Gastrocnemius medialis (tissue), 4 donors: ENCODE data around the gene PRRG4. TPM values are rescaled to one million over a fixed set of nuclear protein-coding genes. Genes with fewer than 3 reads are reported as not detected.

Source experiments
- ATAC-seq, 2 donors: fragments of 150-250 bp; one replicate each; pipeline ENCODE4 v1.9.1; 2016
- DNase-seq, 2 donors: peaks; one replicate each; pipeline ENCODE4 v3.0.0-alpha.2; 2019
- H3K27ac ChIP-seq, 4 donors: fragments of 200-600 bp; sonication (generic); 1 replicate in 1 of 4; 2 replicates in 3 of 4; pipeline ENCODE4 v1.5.1; 2016 to 2018; ENCODE audit warnings: mild to moderate bottlenecking in 2 of 4, moderate library complexity in 1 of 4
- H3K27me3 ChIP-seq, 3 donors: fragments of 200-600 bp; sonication (generic) in 2 of 3; 1 replicate in 1 of 3; 2 replicates in 2 of 3; pipeline versions ENCODE4 v1.5.1 to v1.6.0; 2016 to 2019; ENCODE audit warnings: mild to moderate bottlenecking in 1 of 3, moderate library complexity in 1 of 3
- H3K36me3 ChIP-seq, 2 donors: fragments of 200-600 bp; sonication (generic) in 1 of 2; one replicate each; pipeline ENCODE4 v1.5.1; 2017 to 2018
- H3K4me1 ChIP-seq, 2 donors: fragments of 200-600 bp; sonication (generic) in 1 of 2; one replicate each; pipeline ENCODE4 v1.5.1; 2016 to 2017; ENCODE audit warnings: mild to moderate bottlenecking in 2 of 2
- H3K4me3 ChIP-seq, 4 donors: fragments of 200-600 bp; sonication (generic) in 3 of 4; 1 replicate in 1 of 4; 2 replicates in 3 of 4; pipeline ENCODE4 v1.5.1; 2016 to 2019; ENCODE audit warnings: mild to moderate bottlenecking in 2 of 4
- H3K9me3 ChIP-seq, 3 donors: fragments of 200-600 bp; sonication (generic) in 2 of 3; 1 replicate in 1 of 3; 2 replicates in 2 of 3; pipeline ENCODE4 v1.5.1; 2016 to 2019
- POLR2A ChIP-seq, 2 donors: fragments of 450-650 bp; IDR thresholded peaks; one replicate each; pipeline ENCODE4 v1.6.1; 2017; ENCODE audit warnings: antibody characterized with exemption in 2 of 2, mild to moderate bottlenecking in 2 of 2, moderate library complexity in 2 of 2
- in situ Hi-C, 4 donors: fragments of 200-750 bp; cut with MboI; loops; one replicate each; pipeline versions ENCODE4 v1.15.0 to v1.8.0; 2017; ENCODE audit warnings: low sequenced_read_pairs in 4 of 4
- intact Hi-C: fragments of 100-400 bp; cut with DNase I; formaldehyde crosslinking; loops from one replicate; pipeline ENCODE4 v1.15.1; 2023; ENCODE audit warnings: low total_unique reads
- total RNA-seq, 4 donors: library from RNA; depleted of rRNA; stranded (reverse); fragments of >200 nt; gene quantifications; one replicate each; pipeline versions ENCODE4 v1.1.0 to v1.2.3, GENCODE V29; 2016
- TF ChIP-seq, protein P1 (sequence below), 5 experiments: fragments of 450-650 bp in 3 of 5; fragments of 200-600 bp in 2 of 5; sonication (generic) in 2 of 5; IDR thresholded peaks in 4 of 5; conservative IDR thresholded peaks in 1 of 5; 1 replicate in 4 of 5; 2 replicates in 1 of 5; pipeline ENCODE4 v1.5.1; 2016 to 2019; ENCODE audit warnings: antibody characterized with exemption in 5 of 5, mild to moderate bottlenecking in 3 of 5, moderate library complexity in 3 of 5

Gene PRRG4
- total RNA-seq, 4 donors from 2014 or later = 0.46 to 1.8 (median 0.75) TPM

- DNase-seq = no peak
- no peak for ATAC-seq
- Histone ChIP-seq H3K4me3 (no peak overlapping the region), H3K4me1 (peaks cover 0 to 3% of the 10 kb centered on the region in 2 donors), H3K27ac (no peak overlapping the region), H3K9me3 (no peaks in the 10 kb centered on the region), H3K36me3 (no peaks in the 10 kb centered on the region), H3K27me3 (no peaks in the 10 kb centered on the region)
- in situ Hi-C loops = loop anchor here in 2 of 4 donors (10.0 to 25.0 kb wide), 2 partner anchors 466 to 479 kb away; no protein-coding TSS in a partner anchor
- intact Hi-C loops = loop anchor here (5.0 kb wide), 1 partner anchor 469 kb away; no protein-coding TSS in a partner anchor
- no peak for TF ChIP-seq POLR2A (IDR thresholded peaks at IDR 0.05)
- TF ChIP-seq, protein P1, sequence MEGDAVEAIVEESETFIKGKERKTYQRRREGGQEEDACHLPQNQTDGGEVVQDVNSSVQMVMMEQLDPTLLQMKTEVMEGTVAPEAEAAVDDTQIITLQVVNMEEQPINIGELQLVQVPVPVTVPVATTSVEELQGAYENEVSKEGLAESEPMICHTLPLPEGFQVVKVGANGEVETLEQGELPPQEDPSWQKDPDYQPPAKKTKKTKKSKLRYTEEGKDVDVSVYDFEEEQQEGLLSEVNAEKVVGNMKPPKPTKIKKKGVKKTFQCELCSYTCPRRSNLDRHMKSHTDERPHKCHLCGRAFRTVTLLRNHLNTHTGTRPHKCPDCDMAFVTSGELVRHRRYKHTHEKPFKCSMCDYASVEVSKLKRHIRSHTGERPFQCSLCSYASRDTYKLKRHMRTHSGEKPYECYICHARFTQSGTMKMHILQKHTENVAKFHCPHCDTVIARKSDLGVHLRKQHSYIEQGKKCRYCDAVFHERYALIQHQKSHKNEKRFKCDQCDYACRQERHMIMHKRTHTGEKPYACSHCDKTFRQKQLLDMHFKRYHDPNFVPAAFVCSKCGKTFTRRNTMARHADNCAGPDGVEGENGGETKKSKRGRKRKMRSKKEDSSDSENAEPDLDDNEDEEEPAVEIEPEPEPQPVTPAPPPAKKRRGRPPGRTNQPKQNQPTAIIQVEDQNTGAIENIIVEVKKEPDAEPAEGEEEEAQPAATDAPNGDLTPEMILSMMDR (IDR thresholded peaks at IDR 0.05 in 4 of 5, conservative IDR thresholded peaks at IDR 0.05 in 1 of 5) = no peak
Observed at GRCh38 chr11:32790916-32791315, 38.8 kb upstream of the PRRG4 start.

DNA sequence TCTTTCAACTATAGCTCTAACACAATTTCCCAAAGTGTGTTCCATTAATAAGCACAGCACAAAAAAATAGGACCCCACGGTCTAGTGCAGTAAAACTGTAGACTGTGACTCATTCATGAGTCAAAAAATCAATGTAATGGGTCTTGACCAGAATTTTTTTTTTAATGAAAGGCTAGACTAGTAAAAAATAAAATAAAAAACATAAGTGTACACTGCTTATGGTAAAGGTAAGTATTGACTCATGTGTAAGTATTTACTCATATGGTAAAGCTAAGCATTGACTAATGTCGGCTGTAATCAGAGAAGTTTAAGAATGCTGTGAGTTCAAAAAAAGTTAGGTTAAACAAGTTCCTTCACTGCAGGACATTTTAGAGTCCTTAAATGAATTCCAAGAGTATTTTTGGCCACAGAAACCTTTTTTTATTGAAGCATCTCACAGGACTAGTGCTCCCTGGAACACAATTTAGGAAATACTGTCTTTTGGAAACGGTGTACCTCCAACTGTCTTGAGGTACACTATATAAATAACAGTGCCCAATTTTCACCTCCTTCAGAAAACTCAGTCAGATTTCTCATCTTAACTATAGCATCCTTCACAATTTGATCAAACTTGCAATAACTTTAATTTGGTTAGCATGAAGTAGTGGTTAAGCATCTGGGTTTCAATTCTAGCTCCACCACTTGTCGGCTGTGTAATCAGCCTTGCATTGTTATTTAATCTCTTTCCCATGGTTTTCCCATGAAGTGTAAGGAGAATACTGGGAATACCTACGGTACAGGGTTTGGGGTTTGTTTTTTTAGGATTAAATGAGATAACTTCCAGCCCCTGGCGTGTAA lies 37.4 kb upstream of the PRRG4 start:
- TF ChIP-seq, protein P1 (IDR thresholded peaks at IDR 0.05 in 4 of 5, conservative IDR thresholded peaks at IDR 0.05 in 1 of 5) = no peak
- TF ChIP-seq POLR2A (IDR thresholded peaks at IDR 0.05) = no peak
- Histone ChIP-seq H3K4me3 (peak overlapping the region in 3 of 4 donors; percentile 13 to 28 (median 28)), H3K4me1 (peaks cover 0 to 3% of the 10 kb centered on the region in 2 donors), H3K27me3 (no peaks in the 10 kb centered on the region), H3K9me3 (no peaks in the 10 kb centered on the region), H3K27ac (no peak overlapping the region), H3K36me3 (no peaks in the 10 kb centered on the region)
- no peak for DNase-seq
- no peak for ATAC-seq
- intact Hi-C loops = loop anchor here (5.0 kb wide), 1 partner anchor 470 kb away; no protein-coding TSS in a partner anchor
- in situ Hi-C loops = loop anchor here in 2 of 4 donors (10.0 to 25.0 kb wide), 2 partner anchors 468 to 480 kb away; no protein-coding TSS in a partner anchor

- intact Hi-C loops = loop anchor here (5.0 kb wide), 1 partner anchor 471 kb away; no protein-coding TSS in a partner anchor
- Histone ChIP-seq H3K27ac (no peak overlapping the region), H3K4me1 (peaks cover 0 to 3% of the 10 kb centered on the region in 2 donors), H3K4me3 (peak overlapping the region in 3 of 4 donors; percentile 13 to 28 (median 28)), H3K36me3 (no peaks in the 10 kb centered on the region), H3K9me3 (no peaks in the 10 kb centered on the region), H3K27me3 (no peaks in the 10 kb centered on the region)
- TF ChIP-seq POLR2A (IDR thresholded peaks at IDR 0.05) = no peak
- TF ChIP-seq, protein P1 (IDR thresholded peaks at IDR 0.05 in 4 of 5, conservative IDR thresholded peaks at IDR 0.05 in 1 of 5) = peak; percentile 39 to 58 (median 48)
- DNase-seq = peak in 1 of 2 donors; percentile 13
- ATAC-seq = peak; percentile 58 to 72
- in situ Hi-C loops = loop anchor here in 2 of 4 donors (10.0 to 25.0 kb wide), 2 partner anchors 468 to 481 kb away; no protein-coding TSS in a partner anchor
Observed at GRCh38 chr11:32792948-32793475, 36.7 kb upstream of the PRRG4 start.

DNA sequence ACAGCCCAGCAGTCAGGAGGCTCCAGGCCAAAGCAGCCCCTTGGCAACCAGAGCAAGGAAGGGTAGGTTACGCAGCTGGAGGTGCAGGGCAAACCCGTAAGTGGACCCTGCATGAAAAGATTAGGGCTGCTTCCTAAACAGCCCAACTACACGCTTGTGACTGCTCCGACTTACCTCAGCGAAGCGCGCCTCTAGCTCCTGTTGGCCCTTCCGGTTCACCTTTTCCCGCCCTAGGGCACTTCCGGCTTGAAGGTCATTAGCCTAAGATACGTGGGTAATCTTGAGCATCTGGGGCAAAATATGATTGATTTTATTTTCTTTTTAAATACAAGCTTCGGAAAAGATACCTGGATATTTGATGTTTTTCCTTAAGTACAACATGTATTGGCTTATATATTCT lies 35.3 kb upstream of the PRRG4 start, which contains the start of gene CCDC73:
Gene CCDC73, minus strand, starts transcription at position 224 of the 400 bp plus-strand sequence. CDS start 34,419 bp downstream, outside the sequence.
- no peak within 1 kb of the TSS for H3K4me3 ChIP-seq
- TF ChIP-seq, protein P1 (IDR thresholded peaks at IDR 0.05 in 4 of 5, conservative IDR thresholded peaks at IDR 0.05 in 1 of 5) = no peak
- no peak for TF ChIP-seq POLR2A (IDR thresholded peaks at IDR 0.05)
- no peak for DNase-seq
- in situ Hi-C loops = loop anchor here in 2 of 4 donors (10.0 to 25.0 kb wide), 2 partner anchors 470 to 482 kb away; no protein-coding TSS in a partner anchor
- no peaks in the 10 kb centered on the region for H3K9me3 ChIP-seq
- H3K27me3 ChIP-seq = no peaks in the 10 kb centered on the region
- no peak within 1 kb of the TSS for H3K27ac ChIP-seq
- ATAC-seq = no peak
- no peaks in the 10 kb centered on the region for H3K36me3 ChIP-seq
- H3K4me1 ChIP-seq = peaks cover 0 to 3% of the 10 kb centered on the region in 2 donors
- intact Hi-C loops = loop anchor here (5.0 kb wide), 1 partner anchor 472 kb away; no protein-coding TSS in a partner anchor
